ENCODE data around the gene TRAPPC3L.

The TRAPPC3L gene

DNA sequence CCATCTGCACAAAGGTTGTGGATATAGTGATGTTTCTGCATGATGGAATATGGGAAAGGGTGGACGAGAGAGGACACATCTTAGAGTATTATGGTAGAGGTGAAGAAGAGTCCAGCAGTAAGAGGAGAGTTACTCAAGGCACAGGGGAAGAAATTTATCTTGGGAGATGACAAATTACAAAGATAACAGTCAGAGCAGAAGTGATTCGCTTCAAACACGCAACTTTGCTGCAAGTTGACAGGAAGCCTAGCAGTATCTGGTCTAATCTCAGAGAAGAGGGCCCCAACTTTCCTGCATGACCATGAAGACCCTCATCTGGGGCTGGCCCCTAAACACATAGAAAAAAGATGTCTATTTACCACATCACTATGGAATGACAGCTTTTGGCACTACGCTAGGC is 85.6 kb downstream of the TRAPPC3L start:
- H3K4me1 ChIP-seq (ENCODE audit: control insufficient read depth, low read depth, low read length): peaks cover 13% of the 10 kb centered on the region
- H3K4me3 ChIP-seq (ENCODE audit: low read length): no peak overlapping the region
- no peaks in the 10 kb centered on the region for H3K9me3 ChIP-seq (ENCODE audit: control insufficient read depth, low read depth, low read length)
- no peak overlapping the region for H3K9ac ChIP-seq (ENCODE audit: low read length)
- no peaks in the 10 kb centered on the region for H3K36me3 ChIP-seq (ENCODE audit: control insufficient read depth, low read depth, low read length)
- H3K27me3 ChIP-seq (ENCODE audit: control insufficient read depth, insufficient read depth, low read length): peaks cover 48% of the 10 kb centered on the region
- no peak overlapping the region for H3K27ac ChIP-seq (ENCODE audit: low read length)

- Histone ChIP-seq H3K4me1 (ENCODE audit: control insufficient read depth, low read depth, low read length) (peaks cover 5% of the 10 kb centered on the region), H3K27ac (ENCODE audit: low read length) (no peak overlapping the region), H3K27me3 (ENCODE audit: control insufficient read depth, insufficient read depth, low read length) (peaks cover 39% of the 10 kb centered on the region), H3K9me3 (ENCODE audit: control insufficient read depth, low read depth, low read length) (no peaks in the 10 kb centered on the region), H3K9ac (ENCODE audit: low read length) (no peak overlapping the region), H3K4me3 (ENCODE audit: low read length) (no peak overlapping the region), H3K36me3 (ENCODE audit: control insufficient read depth, low read depth, low read length) (no peaks in the 10 kb centered on the region)
Observed at GRCh38 chr6:116458264-116458663, 87.2 kb downstream of the TRAPPC3L start.

DNA sequence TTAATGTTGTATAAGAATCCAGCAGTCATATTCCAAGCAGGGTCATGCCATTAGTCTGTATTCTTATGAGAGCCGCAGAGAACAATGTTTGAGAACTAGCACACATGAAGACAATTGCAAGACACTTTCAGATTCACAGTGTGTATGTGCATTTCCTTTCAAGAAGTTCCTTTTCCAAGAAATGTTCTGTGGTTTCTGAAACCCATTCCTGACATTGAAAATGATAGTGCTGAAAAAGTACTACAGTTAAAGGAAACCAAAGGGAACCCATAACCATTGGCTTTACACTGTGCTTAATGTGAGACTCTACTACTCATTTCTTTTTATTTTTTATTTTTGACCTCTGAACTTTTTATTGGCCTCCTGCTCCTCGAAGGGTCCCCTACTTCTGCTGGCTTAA is 88.6 kb downstream of the TRAPPC3L start:
- Histone ChIP-seq H3K36me3 (ENCODE audit: control insufficient read depth, low read depth, low read length) (no peaks in the 10 kb centered on the region), H3K4me1 (ENCODE audit: control insufficient read depth, low read depth, low read length) (no peaks in the 10 kb centered on the region), H3K27me3 (ENCODE audit: control insufficient read depth, insufficient read depth, low read length) (peaks cover 25% of the 10 kb centered on the region), H3K9me3 (ENCODE audit: control insufficient read depth, low read depth, low read length) (no peaks in the 10 kb centered on the region), H3K27ac (ENCODE audit: low read length) (no peak overlapping the region), H3K4me3 (ENCODE audit: low read length) (no peak overlapping the region), H3K9ac (ENCODE audit: low read length) (no peak overlapping the region)

DNA sequence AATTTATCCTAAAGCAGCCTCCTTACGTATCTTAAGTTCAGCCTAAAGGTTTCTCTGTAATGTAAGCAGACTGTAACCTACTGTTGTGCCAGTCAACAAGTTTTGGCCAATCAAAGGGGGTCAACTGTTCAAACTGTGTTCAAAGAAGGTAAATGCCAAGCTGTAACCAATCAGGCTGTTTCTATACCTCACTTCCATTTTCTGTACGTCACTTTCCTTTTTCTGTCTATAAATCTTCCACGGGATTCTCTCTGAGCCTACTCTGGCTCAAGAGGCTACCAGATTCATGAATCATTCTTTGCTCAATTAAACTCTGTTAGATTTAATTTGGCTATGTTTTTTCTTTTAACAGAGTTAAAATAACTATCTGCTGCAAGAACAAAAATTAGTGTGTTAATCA is 89.4 kb downstream of the TRAPPC3L start:
- no peak overlapping the region for H3K9ac ChIP-seq (ENCODE audit: low read length)
- H3K27ac ChIP-seq (ENCODE audit: low read length): no peak overlapping the region
- H3K27me3 ChIP-seq (ENCODE audit: control insufficient read depth, insufficient read depth, low read length): peaks cover 17% of the 10 kb centered on the region
- no peaks in the 10 kb centered on the region for H3K9me3 ChIP-seq (ENCODE audit: control insufficient read depth, low read depth, low read length)
- H3K4me3 ChIP-seq (ENCODE audit: low read length): no peak overlapping the region
- H3K4me1 ChIP-seq (ENCODE audit: control insufficient read depth, low read depth, low read length): no peaks in the 10 kb centered on the region
- no peaks in the 10 kb centered on the region for H3K36me3 ChIP-seq (ENCODE audit: control insufficient read depth, low read depth, low read length)

- H3K4me3 ChIP-seq (ENCODE audit: low read length): no peak overlapping the region
- H3K36me3 ChIP-seq (ENCODE audit: control insufficient read depth, low read depth, low read length): no peaks in the 10 kb centered on the region
- no peak overlapping the region for H3K27ac ChIP-seq (ENCODE audit: low read length)
- no peaks in the 10 kb centered on the region for H3K4me1 ChIP-seq (ENCODE audit: control insufficient read depth, low read depth, low read length)
- no peaks in the 10 kb centered on the region for H3K27me3 ChIP-seq (ENCODE audit: control insufficient read depth, insufficient read depth, low read length)
- no peak overlapping the region for H3K9ac ChIP-seq (ENCODE audit: low read length)
- no peaks in the 10 kb centered on the region for H3K9me3 ChIP-seq (ENCODE audit: control insufficient read depth, low read depth, low read length)
Observed at GRCh38 chr6:116452531-116452930, 93.0 kb downstream of the TRAPPC3L start.

GRCh38 chr6:116451916-116452315 is 93.6 kb downstream of the TRAPPC3L start:
- Histone ChIP-seq H3K9ac (ENCODE audit: low read length) (no peak overlapping the region), H3K9me3 (ENCODE audit: control insufficient read depth, low read depth, low read length) (no peaks in the 10 kb centered on the region), H3K4me3 (ENCODE audit: low read length) (no peak overlapping the region), H3K4me1 (ENCODE audit: control insufficient read depth, low read depth, low read length) (no peaks in the 10 kb centered on the region), H3K36me3 (ENCODE audit: control insufficient read depth, low read depth, low read length) (no peaks in the 10 kb centered on the region), H3K27me3 (ENCODE audit: control insufficient read depth, insufficient read depth, low read length) (no peaks in the 10 kb centered on the region), H3K27ac (ENCODE audit: low read length) (no peak overlapping the region)

DNA sequence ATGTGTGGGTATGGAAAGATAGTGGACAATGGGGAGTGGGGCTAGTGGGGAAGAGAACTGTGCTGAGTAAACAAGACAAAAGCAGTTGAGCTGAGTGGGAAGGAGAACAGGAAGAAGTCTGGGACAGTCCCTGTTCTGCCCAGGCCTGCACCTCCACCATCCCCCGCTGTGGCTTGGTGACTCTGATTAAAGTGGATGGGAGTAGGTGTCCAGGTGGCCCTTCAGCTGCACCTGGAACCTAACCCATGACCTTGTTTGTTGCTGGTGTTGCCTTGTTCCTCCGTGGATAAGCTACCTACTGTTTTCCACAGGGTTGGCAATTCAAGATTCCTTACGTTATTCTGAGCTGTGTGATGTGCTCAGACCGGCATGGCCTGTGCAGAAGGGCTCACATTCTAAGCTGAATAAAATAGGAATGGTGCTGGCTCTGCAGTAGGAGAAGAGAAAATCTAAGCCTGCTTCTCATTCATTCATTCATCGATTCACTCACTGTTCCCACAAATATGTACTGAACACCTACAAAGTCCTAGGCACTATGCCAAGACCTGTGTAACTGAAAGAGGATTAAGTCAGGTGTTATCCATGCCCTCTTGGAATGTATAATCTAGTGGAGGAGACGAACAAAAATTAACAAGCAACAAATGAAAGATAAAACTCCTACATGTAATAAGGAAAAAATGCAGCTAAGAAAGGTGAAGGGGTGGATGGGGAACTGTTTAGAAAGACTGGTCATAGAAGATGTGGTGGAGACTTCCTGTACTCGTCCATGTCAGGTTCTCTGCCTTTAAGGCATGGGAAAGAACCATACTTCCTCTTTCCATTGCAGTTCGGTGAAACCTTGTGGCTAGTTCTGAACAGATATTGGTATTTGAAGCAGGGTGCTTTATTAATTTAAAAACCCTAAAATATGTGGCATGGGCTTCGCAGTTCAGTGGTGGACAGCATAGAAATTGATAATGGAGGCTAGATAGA is 94.4 kb downstream of the TRAPPC3L start:
- Histone ChIP-seq H3K9me3 (ENCODE audit: control insufficient read depth, low read depth, low read length) (no peaks in the 10 kb centered on the region), H3K9ac (ENCODE audit: low read length) (no peak overlapping the region), H3K36me3 (ENCODE audit: control insufficient read depth, low read depth, low read length) (no peaks in the 10 kb centered on the region), H3K4me1 (ENCODE audit: control insufficient read depth, low read depth, low read length) (no peaks in the 10 kb centered on the region), H3K27ac (ENCODE audit: low read length) (no peak overlapping the region), H3K27me3 (ENCODE audit: control insufficient read depth, insufficient read depth, low read length) (no peaks in the 10 kb centered on the region), H3K4me3 (ENCODE audit: low read length) (no peak overlapping the region)

DNA sequence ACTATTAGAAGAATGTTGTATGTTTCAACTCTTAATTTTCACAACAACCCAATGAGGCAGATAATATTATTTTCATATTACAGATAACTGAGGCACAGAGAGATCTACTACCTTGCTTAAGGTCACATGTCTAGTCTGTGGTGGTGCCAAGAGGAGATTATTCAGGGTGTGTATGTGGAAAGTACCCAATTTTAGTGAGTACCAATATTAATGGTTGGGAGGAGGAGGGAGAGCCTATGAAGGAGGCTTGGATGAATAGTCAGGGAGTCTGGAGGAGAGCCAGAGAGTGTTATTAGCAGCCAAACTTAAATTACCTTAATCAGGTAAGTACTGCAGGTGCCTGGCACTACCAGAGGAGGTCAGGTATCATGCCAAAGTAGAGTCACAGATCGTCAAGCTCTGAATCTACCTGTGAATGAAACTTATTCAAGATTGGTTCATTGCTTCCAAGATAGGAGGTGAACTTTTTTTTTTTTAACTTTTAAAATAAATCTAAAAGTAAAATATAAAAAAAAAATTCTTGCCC is 95.2 kb downstream of the TRAPPC3L start:
- H3K4me1 ChIP-seq (ENCODE audit: control insufficient read depth, low read depth, low read length): no peaks in the 10 kb centered on the region

GRCh38 chr6:116449565-116449964 is 95.9 kb downstream of the TRAPPC3L start:
- H3K27ac ChIP-seq (ENCODE audit: low read length): no peak overlapping the region

More for the DNA sequence above, 95.2 kb downstream of the TRAPPC3L start:
- Histone ChIP-seq H3K36me3 (ENCODE audit: control insufficient read depth, low read depth, low read length) (no peaks in the 10 kb centered on the region), H3K27me3 (ENCODE audit: control insufficient read depth, insufficient read depth, low read length) (no peaks in the 10 kb centered on the region), H3K9me3 (ENCODE audit: control insufficient read depth, low read depth, low read length) (no peaks in the 10 kb centered on the region), H3K9ac (ENCODE audit: low read length) (no peak overlapping the region), H3K4me3 (ENCODE audit: low read length) (no peak overlapping the region), H3K27ac (ENCODE audit: low read length) (no peak overlapping the region)

GRCh38 chr6:116447496-116448011 is 97.9 kb downstream of the TRAPPC3L start:
- H3K4me1 ChIP-seq (ENCODE audit: control insufficient read depth, low read depth, low read length): peaks cover 4% of the 10 kb centered on the region
- no peak overlapping the region for H3K4me3 ChIP-seq (ENCODE audit: low read length)
- no peaks in the 10 kb centered on the region for H3K27me3 ChIP-seq (ENCODE audit: control insufficient read depth, insufficient read depth, low read length)
- H3K9ac ChIP-seq (ENCODE audit: low read length): no peak overlapping the region
- H3K27ac ChIP-seq (ENCODE audit: low read length): no peak overlapping the region
- no peaks in the 10 kb centered on the region for H3K9me3 ChIP-seq (ENCODE audit: control insufficient read depth, low read depth, low read length)
- no peaks in the 10 kb centered on the region for H3K36me3 ChIP-seq (ENCODE audit: control insufficient read depth, low read depth, low read length)

More at GRCh38 chr6:116449565-116449964, 95.9 kb downstream of the TRAPPC3L start:
- no peak overlapping the region for H3K9ac ChIP-seq (ENCODE audit: low read length)
- no peak overlapping the region for H3K4me3 ChIP-seq (ENCODE audit: low read length)
- no peaks in the 10 kb centered on the region for H3K27me3 ChIP-seq (ENCODE audit: control insufficient read depth, insufficient read depth, low read length)
- no peaks in the 10 kb centered on the region for H3K9me3 ChIP-seq (ENCODE audit: control insufficient read depth, low read depth, low read length)
- H3K36me3 ChIP-seq (ENCODE audit: control insufficient read depth, low read depth, low read length): no peaks in the 10 kb centered on the region
- no peaks in the 10 kb centered on the region for H3K4me1 ChIP-seq (ENCODE audit: control insufficient read depth, low read depth, low read length)

DNA sequence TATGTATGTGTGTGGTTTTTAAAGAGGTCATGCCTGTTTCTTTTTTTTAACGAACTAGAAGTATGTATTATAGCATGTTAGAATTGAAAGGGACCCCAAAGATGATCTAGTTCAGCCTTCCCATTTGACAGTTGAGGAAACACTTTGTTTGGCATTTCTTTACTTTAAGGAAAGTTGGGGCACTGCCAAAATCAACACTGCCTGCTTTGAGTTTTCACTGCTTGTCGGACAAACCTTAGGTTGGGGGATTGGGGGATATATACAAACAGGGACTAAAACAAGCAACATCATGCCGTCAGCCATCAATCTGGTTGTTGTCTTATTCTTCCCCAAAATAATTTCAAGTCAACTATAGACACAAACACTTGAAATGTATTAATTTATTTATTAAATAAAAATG is 98.4 kb downstream of the TRAPPC3L start:
- H3K4me3 ChIP-seq (ENCODE audit: low read length): no peak overlapping the region
- no peaks in the 10 kb centered on the region for H3K27me3 ChIP-seq (ENCODE audit: control insufficient read depth, insufficient read depth, low read length)
- H3K36me3 ChIP-seq (ENCODE audit: control insufficient read depth, low read depth, low read length): no peaks in the 10 kb centered on the region
- H3K9me3 ChIP-seq (ENCODE audit: control insufficient read depth, low read depth, low read length): no peaks in the 10 kb centered on the region
- no peak overlapping the region for H3K9ac ChIP-seq (ENCODE audit: low read length)
- no peak overlapping the region for H3K27ac ChIP-seq (ENCODE audit: low read length)
- H3K4me1 ChIP-seq (ENCODE audit: control insufficient read depth, low read depth, low read length): peaks cover 4% of the 10 kb centered on the region
